Measurements from ENCODE around the gene LRRK1. TPM values are rescaled to one million over a fixed set of nuclear protein-coding genes. Genes with fewer than 3 reads are reported as not detected.

The LRRK1 gene
- total and polyA plus RNA-seq, 2 donors: 3.4 to 6.7 TPM

DNA sequence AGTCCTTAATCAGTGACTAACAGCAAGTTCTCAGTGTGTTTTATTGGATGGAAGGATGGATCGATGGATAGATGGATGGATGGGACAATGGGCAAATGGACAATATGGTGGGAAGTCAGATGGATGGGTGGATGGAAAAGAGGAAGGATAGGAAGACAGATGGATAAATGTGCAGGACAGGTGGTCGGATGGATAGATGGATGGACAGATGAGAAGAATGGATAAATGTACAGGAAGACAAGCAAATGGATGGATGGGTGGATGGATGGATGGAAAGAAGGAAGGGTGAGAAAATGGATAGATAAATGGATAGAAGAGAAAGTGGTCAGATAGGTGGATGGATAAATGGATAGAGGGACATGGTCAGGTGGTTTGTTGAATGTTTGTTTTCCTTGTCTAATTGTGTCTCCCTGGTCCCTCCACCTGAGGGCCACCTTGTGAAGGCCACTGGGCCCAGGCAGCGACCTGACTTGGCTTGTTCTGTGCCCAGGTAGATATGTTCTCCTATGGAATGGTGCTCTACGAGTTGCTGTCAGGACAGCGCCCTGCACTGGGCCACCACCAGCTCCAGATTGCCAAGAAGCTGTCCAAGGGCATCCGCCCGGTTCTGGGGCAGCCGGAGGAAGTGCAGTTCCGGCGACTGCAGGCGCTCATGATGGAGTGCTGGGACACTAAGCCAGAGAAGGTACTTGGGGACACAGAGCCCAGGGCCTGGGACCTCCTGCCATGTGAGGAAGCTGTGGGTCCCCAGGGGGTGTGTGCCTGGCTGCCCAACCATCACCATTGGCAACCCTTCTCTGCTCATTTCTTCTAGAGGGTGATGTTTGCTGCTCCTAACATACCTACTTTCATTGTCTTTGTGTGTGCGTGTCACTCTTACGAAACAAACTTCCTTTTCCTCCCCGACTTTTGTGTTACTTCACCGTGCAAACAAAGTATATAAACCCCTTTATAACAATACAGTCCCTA is 137.5 kb downstream of the LRRK1 start:
- DNase-seq (ENCODE audit: low read depth in 6 of 9, low spot score in 9 of 9): no peak
- H3K9me3 ChIP-seq (ENCODE audit: control insufficient read depth in 2 of 2, insufficient read depth in 1 of 2, low read length in 1 of 2): peaks cover 0 to 3% of the 10 kb centered on the region in 2 donors
- no peaks in the 10 kb centered on the region for H3K27me3 ChIP-seq (ENCODE audit: control insufficient read depth in 2 of 2, insufficient read depth in 1 of 2, low read length in 1 of 2)
- H3K4me3 ChIP-seq (ENCODE audit: low read length in 2 of 2): no peak overlapping the region
- no peaks in the 10 kb centered on the region for H3K4me1 ChIP-seq (ENCODE audit: control insufficient read depth in 2 of 2, insufficient read depth in 2 of 2, low read length in 2 of 2)
- H3K27ac ChIP-seq (ENCODE audit: low read depth in 1 of 2, low read length in 1 of 2): no peak overlapping the region
- no peaks in the 10 kb centered on the region for H3K36me3 ChIP-seq (ENCODE audit: control insufficient read depth in 2 of 2, insufficient read depth in 2 of 2, low read length in 1 of 2)
- 95% methylated on average over 15 of the region's 15 CpGs for WGBS

- Histone ChIP-seq H3K36me3 (ENCODE audit: control insufficient read depth in 2 of 2, insufficient read depth in 2 of 2, low read length in 1 of 2) (no peaks in the 10 kb centered on the region), H3K27ac (ENCODE audit: low read depth in 1 of 2, low read length in 1 of 2) (no peak overlapping the region)
Observed at GRCh38 chr15:101057841-101058407, 138.8 kb downstream of the LRRK1 start.

GRCh38 chr15:101058735-101059134 is 139.6 kb downstream of the LRRK1 start:
- Histone ChIP-seq H3K9me3 (ENCODE audit: control insufficient read depth in 2 of 2, insufficient read depth in 1 of 2, low read length in 1 of 2) (peaks cover 0 to 3% of the 10 kb centered on the region in 2 donors), H3K27me3 (ENCODE audit: control insufficient read depth in 2 of 2, insufficient read depth in 1 of 2, low read length in 1 of 2) (no peaks in the 10 kb centered on the region), H3K4me1 (ENCODE audit: control insufficient read depth in 2 of 2, insufficient read depth in 2 of 2, low read length in 2 of 2) (no peaks in the 10 kb centered on the region), H3K4me3 (ENCODE audit: low read length in 2 of 2) (no peak overlapping the region), H3K36me3 (ENCODE audit: control insufficient read depth in 2 of 2, insufficient read depth in 2 of 2, low read length in 1 of 2) (no peaks in the 10 kb centered on the region), H3K27ac (ENCODE audit: low read depth in 1 of 2, low read length in 1 of 2) (no peak overlapping the region)
- DNase-seq (ENCODE audit: low read depth in 6 of 9, low spot score in 9 of 9): no peak
- WGBS: 97% methylated on average over 12 of the region's 12 CpGs

More at GRCh38 chr15:101057841-101058407, 138.8 kb downstream of the LRRK1 start:
- Histone ChIP-seq H3K4me3 (ENCODE audit: low read length in 2 of 2) (no peak overlapping the region), H3K27me3 (ENCODE audit: control insufficient read depth in 2 of 2, insufficient read depth in 1 of 2, low read length in 1 of 2) (no peaks in the 10 kb centered on the region), H3K9me3 (ENCODE audit: control insufficient read depth in 2 of 2, insufficient read depth in 1 of 2, low read length in 1 of 2) (peaks cover 0 to 3% of the 10 kb centered on the region in 2 donors), H3K4me1 (ENCODE audit: control insufficient read depth in 2 of 2, insufficient read depth in 2 of 2, low read length in 2 of 2) (no peaks in the 10 kb centered on the region)
- 86% methylated on average over 14 of the region's 14 CpGs for WGBS
- DNase-seq (ENCODE audit: low read depth in 6 of 9, low spot score in 9 of 9): no peak

- no peak for DNase-seq (ENCODE audit: low read depth in 6 of 9, low spot score in 9 of 9)
- no peaks in the 10 kb centered on the region for H3K27me3 ChIP-seq (ENCODE audit: control insufficient read depth in 2 of 2, insufficient read depth in 1 of 2, low read length in 1 of 2)
- no peak overlapping the region for H3K27ac ChIP-seq (ENCODE audit: low read depth in 1 of 2, low read length in 1 of 2)
- peaks cover 0 to 4% of the 10 kb centered on the region in 2 donors for H3K4me1 ChIP-seq (ENCODE audit: control insufficient read depth in 2 of 2, insufficient read depth in 2 of 2, low read length in 2 of 2)
- H3K4me3 ChIP-seq (ENCODE audit: low read length in 2 of 2): no peak overlapping the region
- peaks cover 0 to 3% of the 10 kb centered on the region in 2 donors for H3K9me3 ChIP-seq (ENCODE audit: control insufficient read depth in 2 of 2, insufficient read depth in 1 of 2, low read length in 1 of 2)
- 90% methylated on average over 16 of the region's 16 CpGs for WGBS
- no peaks in the 10 kb centered on the region for H3K36me3 ChIP-seq (ENCODE audit: control insufficient read depth in 2 of 2, insufficient read depth in 2 of 2, low read length in 1 of 2)
Observed at GRCh38 chr15:101059381-101060341, 140.5 kb downstream of the LRRK1 start.

DNA sequence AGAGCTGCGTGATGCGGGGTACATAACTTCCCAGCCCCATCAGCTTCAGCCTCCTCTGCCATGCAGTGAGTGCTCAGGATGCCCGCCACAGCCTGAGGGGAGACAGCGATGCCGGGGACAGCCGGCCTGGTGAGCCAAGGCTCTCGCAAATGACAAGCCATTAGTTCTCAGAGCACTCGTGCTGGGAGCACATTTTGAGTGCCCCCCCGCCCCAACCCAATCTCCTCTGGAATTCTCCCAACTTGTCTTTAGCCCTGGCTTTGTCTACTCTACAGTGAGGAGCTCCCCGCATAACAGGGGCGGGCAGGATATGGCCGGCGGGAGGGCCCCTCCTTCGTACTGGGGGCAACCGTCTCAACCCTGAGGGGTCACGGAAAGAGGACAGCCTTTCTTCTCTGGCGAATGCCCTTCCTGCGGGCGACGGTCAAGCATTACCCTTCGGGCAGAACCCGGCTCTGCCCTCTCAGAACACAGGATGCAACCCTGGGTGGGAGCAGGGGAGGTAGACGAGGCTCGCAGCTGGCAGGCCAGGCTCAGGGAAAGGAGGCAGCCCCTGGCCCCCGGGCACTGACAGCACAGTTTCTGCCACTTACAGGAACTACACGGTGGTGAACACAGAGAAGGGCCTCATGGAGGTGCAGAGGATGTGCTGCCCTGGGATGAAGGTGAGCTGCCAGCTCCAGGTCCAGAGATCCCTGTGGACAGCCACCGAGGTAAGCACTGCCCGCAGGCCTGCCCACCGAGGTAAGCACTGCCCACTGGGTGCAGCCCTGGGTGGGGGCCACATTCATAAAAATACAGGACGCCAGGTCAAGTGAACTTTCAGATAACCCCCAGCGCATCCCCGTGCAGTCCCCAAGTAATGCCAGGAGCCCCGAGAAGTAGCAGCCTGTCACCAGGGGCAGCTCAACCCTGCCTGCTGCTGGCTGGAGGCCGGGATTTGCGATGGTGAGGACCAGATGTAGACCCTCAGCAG is 141.7 kb downstream of the LRRK1 start:
- H3K27ac ChIP-seq (ENCODE audit: low read depth in 1 of 2, low read length in 1 of 2): no peak overlapping the region
- WGBS: 96% methylated on average over 35 of the region's 35 CpGs
- no peak overlapping the region for H3K4me3 ChIP-seq (ENCODE audit: low read length in 2 of 2)
- DNase-seq (ENCODE audit: low read depth in 6 of 9, low spot score in 9 of 9): no peak
- no peaks in the 10 kb centered on the region for H3K36me3 ChIP-seq (ENCODE audit: control insufficient read depth in 2 of 2, insufficient read depth in 2 of 2, low read length in 1 of 2)
- H3K27me3 ChIP-seq (ENCODE audit: control insufficient read depth in 2 of 2, insufficient read depth in 1 of 2, low read length in 1 of 2): no peaks in the 10 kb centered on the region
- peaks cover 0 to 3% of the 10 kb centered on the region in 2 donors for H3K9me3 ChIP-seq (ENCODE audit: control insufficient read depth in 2 of 2, insufficient read depth in 1 of 2, low read length in 1 of 2)
- H3K4me1 ChIP-seq (ENCODE audit: control insufficient read depth in 2 of 2, insufficient read depth in 2 of 2, low read length in 2 of 2): peaks cover 0 to 4% of the 10 kb centered on the region in 2 donors

- Histone ChIP-seq H3K36me3 (ENCODE audit: control insufficient read depth in 2 of 2, insufficient read depth in 2 of 2, low read length in 1 of 2) (no peaks in the 10 kb centered on the region), H3K4me1 (ENCODE audit: control insufficient read depth in 2 of 2, insufficient read depth in 2 of 2, low read length in 2 of 2) (peaks cover 0 to 4% of the 10 kb centered on the region in 2 donors), H3K27me3 (ENCODE audit: control insufficient read depth in 2 of 2, insufficient read depth in 1 of 2, low read length in 1 of 2) (no peaks in the 10 kb centered on the region), H3K4me3 (ENCODE audit: low read length in 2 of 2) (no peak overlapping the region), H3K9me3 (ENCODE audit: control insufficient read depth in 2 of 2, insufficient read depth in 1 of 2, low read length in 1 of 2) (peaks cover 0 to 3% of the 10 kb centered on the region in 2 donors), H3K27ac (ENCODE audit: low read depth in 1 of 2, low read length in 1 of 2) (no peak overlapping the region)
- DNase-seq (ENCODE audit: low read depth in 6 of 9, low spot score in 9 of 9): no peak
- 70% methylated on average over 7 of the region's 7 CpGs for WGBS
Observed at GRCh38 chr15:101062063-101062462, 142.9 kb downstream of the LRRK1 start.

DNA sequence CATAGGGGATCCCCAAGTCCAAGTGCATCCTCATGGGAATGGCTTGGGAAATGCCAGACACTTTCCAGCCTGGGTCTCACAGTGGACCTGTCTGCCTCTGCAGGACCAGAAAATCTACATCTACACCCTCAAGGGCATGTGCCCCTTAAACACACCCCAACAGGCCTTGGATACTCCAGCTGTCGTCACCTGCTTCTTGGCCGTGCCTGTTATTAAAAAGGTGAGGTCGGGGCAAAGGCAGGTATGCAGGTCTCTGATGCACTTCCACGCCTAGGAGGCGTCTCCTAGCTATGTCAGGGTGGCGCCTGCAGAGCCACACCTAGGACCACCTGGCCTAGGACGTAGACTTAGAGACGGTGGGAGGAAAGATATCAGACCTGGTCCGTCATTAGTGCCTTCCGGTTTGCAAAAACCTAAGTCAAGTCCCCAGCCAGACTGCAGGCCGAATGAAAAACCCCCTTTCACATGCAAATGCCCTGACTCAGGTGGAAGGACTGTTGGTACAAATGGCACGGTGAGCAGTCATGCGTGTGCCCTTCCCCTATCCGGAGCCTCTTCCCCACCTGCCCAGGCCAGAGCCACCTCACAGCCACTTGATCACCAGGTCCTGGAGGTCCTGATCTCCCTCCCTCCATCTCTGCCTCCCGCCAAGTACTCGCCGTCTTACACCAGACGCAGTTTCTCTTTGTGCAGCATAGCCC is 143.5 kb downstream of the LRRK1 start:
- no peaks in the 10 kb centered on the region for H3K27me3 ChIP-seq (ENCODE audit: control insufficient read depth in 2 of 2, insufficient read depth in 1 of 2, low read length in 1 of 2)
- WGBS: 96% methylated on average over 18 of the region's 18 CpGs
- peaks cover 0 to 3% of the 10 kb centered on the region in 2 donors for H3K9me3 ChIP-seq (ENCODE audit: control insufficient read depth in 2 of 2, insufficient read depth in 1 of 2, low read length in 1 of 2)
- no peak overlapping the region for H3K27ac ChIP-seq (ENCODE audit: low read depth in 1 of 2, low read length in 1 of 2)
- DNase-seq (ENCODE audit: low read depth in 6 of 9, low spot score in 9 of 9): no peak
- H3K36me3 ChIP-seq (ENCODE audit: control insufficient read depth in 2 of 2, insufficient read depth in 2 of 2, low read length in 1 of 2): no peaks in the 10 kb centered on the region
- peaks cover 0 to 4% of the 10 kb centered on the region in 2 donors for H3K4me1 ChIP-seq (ENCODE audit: control insufficient read depth in 2 of 2, insufficient read depth in 2 of 2, low read length in 2 of 2)
- H3K4me3 ChIP-seq (ENCODE audit: low read length in 2 of 2): no peak overlapping the region
